MM.1S (cell line): ENCODE results near the gene DHRS2.

Experiments
- DNase-seq: peaks from one replicate; pipeline ENCODE4 v3.0.0-alpha.2; 2015
- H2AFZ ChIP-seq: fragments of 300-600 bp; sonication (generic); 2 replicates; pipeline ENCODE4 v1.6.0; 2016; ENCODE audit warnings: antibody characterized with exemption, low read length
- H3F3A ChIP-seq: fragments of 300-600 bp; sonication (generic); 2 replicates; pipeline ENCODE4 v1.6.1; 2016; ENCODE audit warnings: mild to moderate bottlenecking, antibody characterized with exemption, low read length, moderate library complexity, mixed read lengths; ENCODE audit not compliant: insufficient read depth
- H3K27ac ChIP-seq: fragments of 300-600 bp; sonication (generic); 2 replicates; pipeline ENCODE4 v1.5.1; 2016; ENCODE audit warnings: mild to moderate bottlenecking, low read length
- H3K27me3 ChIP-seq: fragments of 300-600 bp; sonication (generic); replicated peaks from 2 replicates; pipeline ENCODE4 v1.6.0; 2016; ENCODE audit warnings: low read length; ENCODE audit not compliant: insufficient read depth
- H3K36me3 ChIP-seq: fragments of 300-600 bp; sonication (generic); replicated peaks from 2 replicates; pipeline ENCODE4 v1.6.1; 2016; ENCODE audit warnings: mild to moderate bottlenecking, low read length, mixed read lengths; ENCODE audit not compliant: insufficient read depth
- H3K4me1 ChIP-seq: fragments of 300-600 bp; sonication (generic); 2 replicates; pipeline ENCODE4 v1.6.1; 2016; ENCODE audit warnings: low read length, mixed read lengths
- H3K4me2 ChIP-seq: fragments of 300-600 bp; sonication (generic); 2 replicates; pipeline ENCODE4 v1.6.0; 2016; ENCODE audit warnings: low read depth, low read length
- H3K4me3 ChIP-seq: fragments of 300-600 bp; sonication (generic); 2 replicates; pipeline ENCODE4 v1.5.1; 2016; ENCODE audit warnings: low read length, mixed read lengths
- H3K79me2 ChIP-seq: fragments of 300-600 bp; sonication (generic); 2 replicates; pipeline ENCODE4 v1.6.1; 2016; ENCODE audit warnings: mixed run types, low read length, mixed read lengths
- H3K9ac ChIP-seq: fragments of 300-600 bp; sonication (generic); 2 replicates; pipeline ENCODE4 v1.6.1; 2016; ENCODE audit warnings: low read length, mixed read lengths
- H3K9me2 ChIP-seq: fragments of 300-600 bp; sonication (generic); replicated peaks from 2 replicates; pipeline ENCODE4 v1.6.1; 2016; ENCODE audit warnings: mild to moderate bottlenecking, low read length, mixed read lengths; ENCODE audit not compliant: insufficient read depth
- H3K9me3 ChIP-seq: fragments of 300-600 bp; sonication (generic); replicated peaks from 2 replicates; pipeline ENCODE4 v1.6.1; 2016; ENCODE audit warnings: mild to moderate bottlenecking, low read length, mixed read lengths; ENCODE audit not compliant: insufficient read depth
- H4K20me1 ChIP-seq: fragments of 300-600 bp; sonication (generic); 2 replicates; pipeline ENCODE4 v1.6.1; 2016; ENCODE audit warnings: mild to moderate bottlenecking, low read length, moderate library complexity, mixed read lengths; ENCODE audit not compliant: insufficient read depth
- EZH2 ChIP-seq: fragments of 300-600 bp; sonication (generic); optimal IDR thresholded peaks from 2 replicates; pipeline ENCODE3; 2017; ENCODE audit warnings: low read depth, mild to moderate bottlenecking, antibody characterized with exemption, low read length, mixed read lengths
- EZH2phosphoT487 ChIP-seq: fragments of 300-600 bp; sonication (generic); IDR thresholded peaks from 2 replicates; pipeline ENCODE4 v1.6.1; 2018; ENCODE audit warnings: antibody characterized with exemption, low read length
- TF ChIP-seq, protein P1 (sequence below): fragments of 300-600 bp; sonication (generic); IDR thresholded peaks from 2 replicates; pipeline ENCODE4 v1.5.1; 2016; ENCODE audit warnings: antibody characterized with exemption, low read length, mixed read lengths

The DHRS2 gene

GRCh38 chr14:23660290-23661226 lies 24.4 kb downstream of the DHRS2 start:
- Histone ChIP-seq H3K27ac (no peak overlapping the region), H3K9me2 (no peaks in the 10 kb centered on the region), H4K20me1 (no peaks in the 10 kb centered on the region), H3K79me2 (no peaks in the 10 kb centered on the region), H3K4me1 (no peaks in the 10 kb centered on the region), H3K36me3 (no peaks in the 10 kb centered on the region), H3K9me3 (no peaks in the 10 kb centered on the region), H3K4me2 (no peak overlapping the region), H2AFZ (no peak overlapping the region), H3F3A (no peaks in the 10 kb centered on the region), H3K9ac (no peak overlapping the region), H3K4me3 (no peak overlapping the region), H3K27me3 (no peaks in the 10 kb centered on the region)
- TF ChIP-seq, protein P1, sequence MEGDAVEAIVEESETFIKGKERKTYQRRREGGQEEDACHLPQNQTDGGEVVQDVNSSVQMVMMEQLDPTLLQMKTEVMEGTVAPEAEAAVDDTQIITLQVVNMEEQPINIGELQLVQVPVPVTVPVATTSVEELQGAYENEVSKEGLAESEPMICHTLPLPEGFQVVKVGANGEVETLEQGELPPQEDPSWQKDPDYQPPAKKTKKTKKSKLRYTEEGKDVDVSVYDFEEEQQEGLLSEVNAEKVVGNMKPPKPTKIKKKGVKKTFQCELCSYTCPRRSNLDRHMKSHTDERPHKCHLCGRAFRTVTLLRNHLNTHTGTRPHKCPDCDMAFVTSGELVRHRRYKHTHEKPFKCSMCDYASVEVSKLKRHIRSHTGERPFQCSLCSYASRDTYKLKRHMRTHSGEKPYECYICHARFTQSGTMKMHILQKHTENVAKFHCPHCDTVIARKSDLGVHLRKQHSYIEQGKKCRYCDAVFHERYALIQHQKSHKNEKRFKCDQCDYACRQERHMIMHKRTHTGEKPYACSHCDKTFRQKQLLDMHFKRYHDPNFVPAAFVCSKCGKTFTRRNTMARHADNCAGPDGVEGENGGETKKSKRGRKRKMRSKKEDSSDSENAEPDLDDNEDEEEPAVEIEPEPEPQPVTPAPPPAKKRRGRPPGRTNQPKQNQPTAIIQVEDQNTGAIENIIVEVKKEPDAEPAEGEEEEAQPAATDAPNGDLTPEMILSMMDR, result no peak
- TF ChIP-seq EZH2 (no peak), EZH2phosphoT487 (no peak)
- DNase-seq, result no peak

DNA sequence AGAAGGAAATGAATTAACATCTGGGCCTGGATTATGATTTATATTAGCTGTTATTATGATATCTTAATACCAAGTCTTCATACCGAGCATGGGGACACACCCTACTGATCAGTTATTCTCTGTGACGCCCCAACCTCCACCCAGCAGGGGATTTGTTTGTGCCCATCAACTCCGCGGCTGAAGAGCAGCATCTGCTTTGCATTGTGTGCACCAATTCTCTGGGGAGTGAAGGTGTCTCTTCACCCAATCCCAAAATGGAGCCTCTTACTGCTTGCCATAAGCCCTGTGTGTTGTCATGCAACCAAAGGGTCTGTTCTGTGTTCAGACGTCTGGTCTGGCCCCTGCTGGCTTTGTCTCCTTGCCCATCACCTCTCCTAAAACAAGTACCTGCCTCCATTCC lies 25.4 kb downstream of the DHRS2 start:
- no peaks in the 10 kb centered on the region for H3F3A ChIP-seq

DNA sequence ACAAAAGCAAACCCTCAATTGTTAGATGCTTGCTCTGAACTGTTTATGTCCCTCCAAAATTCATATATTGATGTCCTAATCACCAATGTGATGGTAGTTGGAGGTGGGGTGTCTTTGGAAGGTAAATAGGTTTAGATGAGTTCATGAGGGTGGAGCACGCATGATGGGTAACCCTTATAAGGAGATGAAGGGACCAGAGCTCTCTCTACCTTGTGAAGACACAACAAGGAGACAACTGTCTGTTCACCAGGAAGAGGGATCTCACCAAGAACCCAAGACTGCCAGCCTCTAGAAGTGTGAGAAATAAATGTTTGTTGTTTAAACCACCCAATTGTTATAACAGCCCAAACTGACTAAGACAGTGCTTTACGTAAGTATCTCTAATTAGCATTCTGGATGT lies 27.0 kb downstream of the DHRS2 start:
- TF ChIP-seq EZH2phosphoT487, result no peak
- TF ChIP-seq EZH2, result no peak
- TF ChIP-seq, protein P1, result no peak
- no peaks in the 10 kb centered on the region for H3K9me3 ChIP-seq
- no peak overlapping the region for H2AFZ ChIP-seq
- H3K27ac ChIP-seq, result no peak overlapping the region
- no peaks in the 10 kb centered on the region for H3K4me1 ChIP-seq
- no peaks in the 10 kb centered on the region for H3K36me3 ChIP-seq
- H3K9ac ChIP-seq, result no peak overlapping the region
- H3K27me3 ChIP-seq, result no peaks in the 10 kb centered on the region
- H4K20me1 ChIP-seq, result no peaks in the 10 kb centered on the region
- no peak overlapping the region for H3K4me2 ChIP-seq
- H3F3A ChIP-seq, result no peaks in the 10 kb centered on the region
- DNase-seq, result no peak
- H3K9me2 ChIP-seq, result no peaks in the 10 kb centered on the region
- H3K79me2 ChIP-seq, result no peaks in the 10 kb centered on the region
- no peak overlapping the region for H3K4me3 ChIP-seq

More for the DNA sequence above, 25.4 kb downstream of the DHRS2 start:
- no peaks in the 10 kb centered on the region for H3K4me1 ChIP-seq
- H3K27me3 ChIP-seq, result no peaks in the 10 kb centered on the region
- no peak overlapping the region for H3K27ac ChIP-seq
- no peak for DNase-seq
- no peak overlapping the region for H2AFZ ChIP-seq
- no peaks in the 10 kb centered on the region for H3K79me2 ChIP-seq
- no peaks in the 10 kb centered on the region for H3K36me3 ChIP-seq
- no peaks in the 10 kb centered on the region for H3K9me3 ChIP-seq
- no peaks in the 10 kb centered on the region for H4K20me1 ChIP-seq
- H3K4me2 ChIP-seq, result no peak overlapping the region
- no peaks in the 10 kb centered on the region for H3K9me2 ChIP-seq
- no peak overlapping the region for H3K4me3 ChIP-seq
- no peak for TF ChIP-seq EZH2phosphoT487
- TF ChIP-seq, protein P1, result no peak
- no peak for TF ChIP-seq EZH2
- H3K9ac ChIP-seq, result no peak overlapping the region
